Gastroesophageal sphincter (tissue), 3 donors: ENCODE measurements around the gene PHLDA2.

Experiments used
- CTCF ChIP-seq, 4 experiments: fragments of 200-600 bp in 2 of 4; fragments of 450-650 bp in 2 of 4; sonication (generic) in 1 of 4; IDR thresholded peaks; one replicate each; pipeline ENCODE4 v1.5.1; 2017 to 2019; ENCODE audit warnings: antibody characterized with exemption in 4 of 4, mild to moderate bottlenecking in 2 of 4, moderate library complexity in 2 of 4
- EP300 ChIP-seq: sonication (generic); formaldehyde crosslinking; IDR thresholded peaks from one replicate; pipeline ENCODE4 v1.6.1; 2017; ENCODE audit warnings: antibody characterized with exemption, mild to moderate bottlenecking
- POLR2AphosphoS5 ChIP-seq: sonication (generic); formaldehyde crosslinking; IDR thresholded peaks from one replicate; pipeline ENCODE4 v1.6.1; 2017; ENCODE audit warnings: antibody characterized with exemption

- TF ChIP-seq CTCF (IDR thresholded peaks at IDR 0.05) = no peak
- TF ChIP-seq POLR2AphosphoS5 = no peak
- no peak for TF ChIP-seq EP300
These were observed 47.9 kb upstream of the PHLDA2 start for GRCh38 chr11:2977113-2977512.
